ENCODE results near the gene PACRG.

PACRG gene

GRCh38 chr6:163324326-163324687, 596.5 kb downstream of the PACRG start:
- DNase-seq = no peak

GRCh38 chr6:163324688-163325389, 597.1 kb downstream of the PACRG start:
- DNase-seq = no peak

- no peak for DNase-seq
Observed at GRCh38 chr6:163325390-163325784, 597.6 kb downstream of the PACRG start.

GRCh38 chr6:163327165-163327880, 599.5 kb downstream of the PACRG start:
- no peak for DNase-seq

- DNase-seq = no peak
Observed at GRCh38 chr6:163327921-163328320, 600.1 kb downstream of the PACRG start.

- DNase-seq = no peak
Observed at GRCh38 chr6:163328411-163328810, 600.6 kb downstream of the PACRG start.

GRCh38 chr6:163329991-163330390, 602.2 kb downstream of the PACRG start:
- DNase-seq = no peak

GRCh38 chr6:163331245-163331644, 603.5 kb downstream of the PACRG start:
- no peak for DNase-seq

GRCh38 chr6:163332575-163332974, 604.8 kb downstream of the PACRG start:
- no peak for DNase-seq

- no peak for DNase-seq
Observed at GRCh38 chr6:163333038-163333437, 605.3 kb downstream of the PACRG start.

GRCh38 chr6:163333701-163334663, 606.2 kb downstream of the PACRG start:
- no peak for DNase-seq

GRCh38 chr6:163335056-163335455, 607.3 kb downstream of the PACRG start:
- DNase-seq = no peak

- DNase-seq = no peak
Observed at GRCh38 chr6:163335671-163336545, 608.1 kb downstream of the PACRG start.

- DNase-seq = no peak
Observed at GRCh38 chr6:163336961-163337360, 609.2 kb downstream of the PACRG start.

- no peak for DNase-seq
Observed at GRCh38 chr6:163337958-163338357, 610.2 kb downstream of the PACRG start.

- DNase-seq = no peak
Observed at GRCh38 chr6:163338671-163339405, 611.1 kb downstream of the PACRG start.

- DNase-seq = no peak
Observed at GRCh38 chr6:163339466-163339865, 611.7 kb downstream of the PACRG start.

- no peak for DNase-seq
Observed at GRCh38 chr6:163340201-163340887, 612.6 kb downstream of the PACRG start.

GRCh38 chr6:163341224-163342061, 613.7 kb downstream of the PACRG start:
- DNase-seq = no peak

Data from NCI-H1092 treated with DMSO at 0.1 percent for 48 hours (cell line).